ENCODE data around the gene ECM1. TPM values are rescaled to one million over a fixed set of nuclear protein-coding genes. Genes with fewer than 3 reads are reported as not detected.

Gene ECM1
- 101 and 135 TPM in 2 replicates for total RNA-seq (2014; rRNA removed; shearing (Covaris generic))

- peak; percentile 95 for DNase-seq (ENCODE audit: low spot score)
Measured at GRCh38 chr1:150507912-150508864, at the start of gene ECM1. Gene ECM1, plus strand, starts transcription at chr1:150508109. Its CDS starts 101 bp downstream, at chr1:150508210.

DNA sequence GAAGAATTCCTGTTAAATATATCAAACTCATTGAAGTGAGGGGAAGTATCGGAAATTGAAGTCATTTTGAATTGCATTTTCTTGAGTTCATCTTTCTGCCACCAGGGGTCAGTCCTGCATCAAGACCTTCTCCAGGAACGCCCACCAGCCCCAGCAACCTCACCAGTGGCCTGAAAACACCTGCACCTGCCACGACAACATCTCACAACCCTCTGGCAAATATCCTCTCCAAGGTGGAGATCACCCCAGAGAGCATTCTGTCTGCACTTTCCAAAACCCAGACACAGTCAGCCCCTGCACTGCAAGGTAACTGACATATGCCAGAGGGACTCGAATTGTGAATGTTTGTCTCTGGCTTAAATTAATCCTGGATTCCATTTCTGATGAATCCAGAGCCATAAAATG lies 43.5 kb upstream of the ECM1 start:
- peak; percentile 60 for DNase-seq (ENCODE audit: low spot score)

DNA sequence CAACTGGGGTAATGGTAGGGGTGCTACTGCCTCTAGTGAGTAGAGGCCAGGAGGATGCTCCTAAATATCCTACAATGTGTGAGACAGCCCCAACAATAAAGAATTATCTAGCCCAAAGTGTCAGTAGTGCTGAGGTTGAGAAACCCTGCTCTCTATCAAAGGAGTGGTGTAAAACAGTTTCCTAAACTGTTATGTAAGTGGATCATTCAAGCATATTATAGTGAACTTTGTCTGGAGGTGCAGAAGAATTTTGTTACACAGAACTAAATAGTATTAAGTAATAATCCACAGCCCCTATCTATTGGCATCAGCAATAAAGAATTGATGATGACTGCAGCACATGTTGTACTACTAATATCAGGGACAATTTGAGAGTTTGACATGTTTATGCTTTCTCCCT lies 40.9 kb upstream of the ECM1 start:
- DNase-seq (ENCODE audit: low spot score), result no peak

GRCh38 chr1:150469291-150469690 lies 38.6 kb upstream of the ECM1 start:
- DNase-seq (ENCODE audit: low spot score), result no peak

DNA sequence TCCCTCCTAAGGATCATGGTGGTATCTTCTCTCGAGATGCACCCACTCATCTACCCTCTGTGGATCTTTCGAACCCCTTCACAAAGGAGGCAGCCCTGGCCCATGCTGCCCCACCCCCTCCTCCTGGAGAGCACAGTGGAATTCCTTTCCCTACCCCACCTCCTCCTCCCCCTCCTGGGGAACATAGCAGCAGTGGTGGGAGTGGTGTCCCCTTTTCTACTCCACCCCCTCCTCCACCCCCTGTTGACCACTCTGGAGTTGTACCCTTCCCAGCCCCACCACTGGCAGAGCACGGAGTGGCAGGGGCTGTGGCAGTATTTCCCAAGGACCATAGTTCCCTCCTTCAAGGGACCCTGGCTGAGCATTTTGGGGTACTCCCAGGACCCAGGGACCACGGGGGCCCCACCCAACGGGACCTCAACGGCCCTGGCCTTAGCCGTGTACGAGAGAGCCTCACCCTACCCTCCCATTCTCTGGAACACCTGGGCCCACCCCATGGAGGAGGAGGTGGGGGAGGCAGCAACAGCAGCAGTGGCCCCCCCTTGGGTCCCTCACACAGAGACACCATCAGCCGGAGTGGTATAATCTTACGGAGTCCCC lies 35.2 kb upstream of the ECM1 start:
- DNase-seq (ENCODE audit: low spot score), result no peak

DNA sequence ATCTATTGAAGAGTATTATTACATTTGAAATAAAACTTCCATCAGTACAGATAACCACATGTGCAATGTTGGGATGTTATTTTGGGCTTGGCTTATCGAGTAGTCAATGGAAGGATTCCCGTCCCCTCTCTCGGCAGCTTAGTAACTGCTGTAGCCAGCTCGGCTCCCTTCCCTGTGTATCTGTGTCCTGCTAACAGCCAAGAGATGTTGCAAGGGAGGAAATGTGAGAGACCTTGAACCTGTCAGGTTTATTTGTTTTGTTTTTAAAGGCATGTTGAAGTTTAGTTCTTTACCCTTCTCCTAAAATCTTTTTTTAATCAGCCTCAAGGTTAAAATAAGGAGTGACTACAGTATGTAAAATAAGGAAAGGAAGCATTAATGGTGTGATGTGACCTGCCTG lies 34.2 kb upstream of the ECM1 start:
- no peak for DNase-seq (ENCODE audit: low spot score)

GRCh38 chr1:150474869-150475268 lies 33.0 kb upstream of the ECM1 start:
- DNase-seq (ENCODE audit: low spot score), result no peak

DNA sequence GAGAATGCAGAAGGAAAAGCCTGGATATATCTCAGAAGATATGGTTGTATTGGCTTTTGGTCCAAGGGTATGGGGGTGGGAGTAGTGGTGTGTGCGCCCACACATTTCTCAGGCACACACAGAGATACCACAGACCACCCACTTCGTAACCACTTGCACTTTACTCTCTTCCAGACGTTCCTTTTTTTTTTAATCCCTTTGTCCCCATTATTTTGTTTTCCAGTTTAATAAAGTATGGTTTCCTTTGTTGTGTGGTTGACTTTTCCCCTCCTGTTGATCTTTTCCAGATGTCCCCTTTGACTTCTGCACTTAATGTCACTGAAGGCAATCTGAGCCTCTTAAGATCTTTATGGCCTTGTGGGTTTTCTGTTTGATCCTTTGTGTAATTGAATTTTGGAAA lies 31.2 kb upstream of the ECM1 start:
- DNase-seq (ENCODE audit: low spot score), result no peak

DNA sequence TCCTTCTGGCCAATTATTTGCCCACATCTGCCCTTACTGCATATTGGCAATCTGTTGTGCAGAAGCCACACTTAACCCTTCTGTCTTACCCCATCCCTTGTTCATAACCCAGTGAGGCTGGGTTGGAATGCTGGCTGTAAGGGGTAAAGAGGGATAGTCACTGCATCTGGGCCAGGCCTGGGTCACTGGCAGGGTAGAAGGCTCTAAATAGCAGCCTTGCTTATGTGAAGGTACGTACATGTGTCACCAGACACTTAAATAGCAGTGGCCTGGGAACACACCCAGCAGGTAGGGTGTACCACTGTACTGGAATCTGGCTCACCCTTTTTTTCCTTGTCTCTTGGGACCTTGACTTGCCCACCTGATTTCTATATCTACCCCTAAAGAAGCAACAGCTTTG lies 30.6 kb upstream of the ECM1 start:
- no peak for DNase-seq (ENCODE audit: low spot score)

- DNase-seq (ENCODE audit: low spot score), result no peak
Measured at GRCh38 chr1:150477733-150478132, 30.2 kb upstream of the ECM1 start.

DNA sequence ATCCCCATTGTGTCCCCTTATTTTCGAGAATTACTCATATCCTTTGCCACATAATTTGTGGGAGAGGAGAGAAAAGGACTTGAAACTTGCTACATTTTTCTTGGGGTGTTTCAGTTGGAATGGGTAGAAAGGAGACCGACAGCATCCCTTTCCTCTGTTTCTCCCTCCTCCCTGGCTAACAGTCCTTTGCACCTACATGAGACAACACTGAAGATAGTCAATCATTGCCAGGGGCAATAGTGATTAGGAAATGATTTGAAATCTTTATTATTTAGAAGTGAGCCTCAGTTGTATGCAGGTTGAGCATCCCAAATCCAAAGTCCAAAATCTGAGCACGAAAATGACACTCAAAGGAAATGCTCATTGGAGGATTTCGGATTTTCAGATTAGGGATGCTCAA lies 28.5 kb upstream of the ECM1 start:
- DNase-seq (ENCODE audit: low spot score), result no peak

- no peak for DNase-seq (ENCODE audit: low spot score)
Measured at GRCh38 chr1:150479927-150480352, 28.0 kb upstream of the ECM1 start.

GRCh38 chr1:150484431-150484830 lies 23.5 kb upstream of the ECM1 start:
- DNase-seq (ENCODE audit: low spot score), result no peak

DNA sequence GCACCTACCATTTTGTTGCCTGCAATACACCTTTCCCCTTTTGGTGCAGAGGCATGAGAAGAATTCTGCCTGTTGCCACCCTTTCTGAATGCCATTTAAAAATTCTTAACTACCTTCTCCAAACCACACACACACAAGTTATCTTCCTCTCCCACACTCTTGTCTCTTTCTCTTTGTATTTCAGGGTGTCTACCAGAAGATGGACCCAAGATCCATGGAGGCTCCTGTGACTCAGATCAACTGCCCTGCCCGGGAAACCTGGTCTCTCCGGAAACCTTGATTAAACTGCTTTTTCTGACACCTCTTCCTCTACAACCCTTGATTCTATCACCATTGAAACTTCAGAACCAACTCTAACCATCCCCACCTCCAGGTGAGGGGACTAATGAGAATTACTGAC lies 23.0 kb upstream of the ECM1 start:
- DNase-seq (ENCODE audit: low spot score), result peak; percentile 52

DNA sequence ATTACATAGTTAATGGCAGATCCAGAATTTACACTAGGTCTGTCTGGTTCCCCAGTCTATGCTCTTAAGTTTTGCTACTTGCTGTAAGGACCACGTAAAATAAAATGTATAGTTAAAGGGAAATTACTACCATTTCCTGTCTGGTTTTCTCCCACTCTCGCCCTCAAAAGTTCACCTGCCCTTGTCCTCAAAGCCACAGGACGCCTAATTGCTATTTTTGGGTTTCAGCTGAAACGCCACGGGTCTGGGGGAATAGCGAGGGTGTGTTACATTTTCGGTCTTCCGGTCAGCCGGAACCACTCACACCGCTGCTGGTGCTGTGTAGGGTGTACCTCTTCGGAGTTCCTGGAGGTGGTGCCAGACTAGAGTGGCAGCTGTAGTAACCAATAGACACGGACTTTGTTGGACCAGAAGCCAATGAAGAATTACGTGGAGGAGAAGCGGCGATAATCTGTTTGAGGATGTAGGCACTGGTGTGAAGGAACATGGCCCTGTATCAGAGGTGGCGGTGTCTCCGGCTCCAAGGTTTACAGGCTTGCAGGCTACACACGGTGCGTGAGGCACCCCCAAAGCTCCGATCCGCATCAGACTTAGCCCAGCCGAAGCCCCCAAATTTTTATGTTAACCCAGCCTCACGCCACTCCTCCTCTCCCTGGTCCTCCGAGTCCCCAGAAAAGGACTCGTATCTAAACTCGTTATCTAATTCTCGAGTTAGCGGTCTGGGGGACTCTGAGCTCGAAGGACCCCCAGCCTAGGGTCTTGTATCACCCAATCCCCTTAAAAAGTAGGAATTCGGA lies 20.7 kb upstream of the ECM1 start, which contains the start of gene TARS2:
TARS2 (plus strand) TSS at position 454 of the 797 bp plus-strand sequence; CDS start at position 486, 32 bp downstream.
- DNase-seq (ENCODE audit: low spot score), result peak; percentile 100

DNA sequence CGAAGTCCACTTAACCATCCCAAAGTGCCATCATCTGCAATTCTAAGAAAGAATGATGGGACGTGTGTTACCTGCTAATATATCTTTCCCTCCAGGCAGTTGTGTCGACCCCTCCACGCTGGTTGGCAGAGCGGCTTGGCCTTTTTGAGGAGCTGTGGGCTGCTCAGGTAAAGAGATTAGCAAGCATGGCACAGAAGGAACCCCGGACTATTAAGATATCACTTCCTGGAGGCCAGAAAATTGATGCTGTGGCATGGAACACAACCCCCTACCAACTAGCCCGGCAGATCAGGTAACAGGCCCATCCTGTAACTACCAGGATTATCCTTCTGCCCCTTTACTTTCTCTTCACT lies 20.2 kb upstream of the ECM1 start:
- DNase-seq (ENCODE audit: low spot score), result no peak

DNA sequence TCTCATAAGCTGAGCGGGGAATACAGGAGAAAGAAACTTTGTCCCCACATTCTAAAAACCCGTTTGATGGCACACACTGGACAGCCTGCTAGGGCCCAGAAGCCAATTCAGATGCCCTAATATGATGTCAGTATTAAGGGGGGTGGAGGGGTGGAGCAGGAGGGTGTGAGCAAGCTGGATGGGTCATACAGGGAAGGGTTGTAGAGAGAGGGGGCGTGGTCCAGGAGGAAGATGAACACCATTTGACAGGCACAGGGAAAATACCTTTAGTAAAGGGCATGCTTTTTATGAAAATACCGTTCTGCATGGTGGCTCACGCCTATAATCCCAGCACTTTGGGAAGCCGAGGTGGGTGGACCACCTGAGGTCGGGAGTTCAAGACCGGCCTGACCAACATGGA lies 14.7 kb upstream of the ECM1 start:
- DNase-seq (ENCODE audit: low spot score), result no peak

DNA sequence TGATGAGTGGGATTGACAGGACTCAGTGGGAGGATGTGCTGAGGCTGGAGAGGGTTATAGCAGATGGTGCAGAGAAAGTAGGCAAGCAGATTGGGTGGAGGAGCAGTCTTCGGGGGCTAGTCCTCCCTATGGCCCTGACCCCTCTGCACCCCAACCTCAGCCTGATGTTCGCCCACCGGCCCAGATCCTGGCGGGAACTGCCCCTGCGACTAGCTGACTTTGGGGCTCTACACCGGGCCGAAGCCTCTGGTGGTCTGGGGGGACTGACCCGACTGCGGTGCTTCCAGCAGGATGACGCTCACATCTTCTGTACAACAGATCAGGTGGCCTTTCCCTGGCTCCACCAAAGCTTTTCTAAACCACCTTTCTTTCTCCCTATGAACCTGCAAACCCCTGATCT lies 9.6 kb upstream of the ECM1 start:
- DNase-seq (ENCODE audit: low spot score), result no peak

DNA sequence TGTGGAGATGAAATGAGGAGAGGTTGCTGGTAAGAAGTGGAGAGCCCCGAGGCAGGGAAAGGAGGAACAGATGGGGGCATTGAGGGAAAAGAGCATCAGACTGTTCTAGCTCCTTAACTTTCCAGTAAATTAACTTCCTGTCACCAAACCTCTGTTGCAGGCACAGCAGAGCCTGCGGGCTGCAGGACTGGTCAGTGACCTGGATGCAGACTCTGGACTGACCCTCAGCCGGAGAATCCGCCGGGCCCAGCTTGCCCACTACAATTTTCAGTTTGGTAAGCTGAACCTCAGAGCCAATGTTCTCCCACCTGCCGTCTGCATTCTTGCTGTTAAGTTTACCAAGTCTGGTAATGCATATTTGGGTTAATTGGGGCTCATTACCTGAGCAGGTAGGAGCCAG lies 2.5 kb upstream of the ECM1 start:
- DNase-seq (ENCODE audit: low spot score), result no peak

GRCh38 chr1:150508982-150509381 lies 1.1 kb downstream of the ECM1 start:
- DNase-seq (ENCODE audit: low spot score), result no peak

DNA sequence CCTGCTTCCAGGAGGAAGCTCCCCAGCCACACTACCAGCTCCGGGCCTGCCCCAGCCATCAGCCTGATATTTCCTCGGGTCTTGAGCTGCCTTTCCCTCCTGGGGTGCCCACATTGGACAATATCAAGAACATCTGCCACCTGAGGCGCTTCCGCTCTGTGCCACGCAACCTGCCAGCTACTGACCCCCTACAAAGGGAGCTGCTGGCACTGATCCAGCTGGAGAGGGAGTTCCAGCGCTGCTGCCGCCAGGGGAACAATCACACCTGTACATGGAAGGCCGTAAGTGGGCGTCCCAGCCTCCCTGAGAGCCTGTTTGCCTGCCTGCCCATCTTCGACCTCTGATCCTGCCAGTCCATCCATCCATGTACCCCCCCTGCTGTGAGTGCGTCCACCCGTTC lies 3.6 kb downstream of the ECM1 start:
- no peak for DNase-seq (ENCODE audit: low spot score)

DNA sequence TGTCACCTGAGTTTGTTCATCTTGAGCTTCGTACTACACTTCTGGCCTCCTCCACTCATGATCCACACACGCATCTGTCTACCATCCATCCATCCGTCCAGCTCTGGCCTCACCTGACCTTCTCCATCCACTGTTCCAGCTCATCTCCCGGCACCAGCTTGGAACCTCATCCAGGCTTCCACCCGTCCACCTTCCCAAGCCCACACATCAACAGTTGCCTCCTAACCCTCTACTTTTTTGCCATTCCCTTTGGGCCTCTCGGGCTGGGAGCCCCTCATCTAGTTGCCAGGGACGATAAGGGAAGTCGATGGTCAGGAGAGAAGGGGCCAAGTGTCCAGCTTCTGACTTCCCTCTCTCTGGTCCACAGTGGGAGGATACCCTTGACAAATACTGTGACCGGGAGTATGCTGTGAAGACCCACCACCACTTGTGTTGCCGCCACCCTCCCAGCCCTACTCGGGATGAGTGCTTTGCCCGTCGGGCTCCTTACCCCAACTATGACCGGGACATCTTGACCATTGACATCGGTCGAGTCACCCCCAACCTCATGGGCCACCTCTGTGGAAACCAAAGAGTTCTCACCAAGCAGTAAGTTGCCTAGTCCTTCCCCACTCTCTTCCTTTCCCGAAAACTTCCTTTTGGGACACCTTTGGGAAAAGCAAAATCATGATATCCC lies 4.2 kb downstream of the ECM1 start:
- no peak for DNase-seq (ENCODE audit: low spot score)
